Thoracic aorta endothelial cell (primary cell): ENCODE data around the gene HSPA14. TPM values are rescaled to one million over a fixed set of nuclear protein-coding genes. Genes with fewer than 3 reads are reported as not detected.

ENCODE experiments used
- total RNA-seq: library from RNA; depleted of rRNA; stranded (reverse); fragments of >200 nt; gene quantifications from 2 replicates; pipeline ENCODE4 v1.2.3, GENCODE V29; 2012

HSPA14 gene
- total RNA-seq = 25.5 and 27.7 TPM in 2 replicates

GRCh38 chr10:14837757-14838581, at the start of gene HSPA14, which contains the start of the genes CDNF and MSANTD7:
HSPA14 (plus strand) TSS chr10:14838306; CDS start chr10:14838403, 97 bp downstream.
CDNF (minus strand) TSS chr10:14838037; CDS start chr10:14837946, 91 bp downstream.
MSANTD7 (plus strand) TSS chr10:14838306; CDS start chr10:14842285, 3,979 bp downstream.

GRCh38 chr10:14878266-14879123, 40.4 kb downstream of the HSPA14 start, which contains the start of gene SUV39H2:
SUV39H2 (plus strand) TSS chr10:14878866; CDS start chr10:14878889, 23 bp downstream.

Other genes starting within 250 kb of the HSPA14 start
- gene FAM107B, start 63.4 kb upstream of the HSPA14 start, total RNA-seq = 338 and 405 TPM in 2 replicates
- gene CDNF, start 269 bp upstream of the HSPA14 start, total RNA-seq = 0.65 and 1.1 TPM in 2 replicates
- 26.2 and 27.7 TPM in 2 replicates for gene MSANTD7, start within 50 bp of the HSPA14 start, total RNA-seq
- gene SUV39H2, start 40.6 kb downstream of the HSPA14 start, total RNA-seq = 36.7 and 40.5 TPM in 2 replicates
- gene DCLRE1C, start 115.8 kb downstream of the HSPA14 start, total RNA-seq = 11.8 and 19.3 TPM in 2 replicates
- 1.1 TPM in 1 of 2 replicates, not detected in the other for gene MEIG1, start 121.1 kb downstream of the HSPA14 start, total RNA-seq
- gene OLAH, start 205.6 kb downstream of the HSPA14 start, total RNA-seq = not detected in 2 replicates